Sigmoid colon (tissue), 7 donors: ENCODE measurements around the gene PABPC1L2B. TPM values are rescaled to one million over a fixed set of nuclear protein-coding genes. Genes with fewer than 3 reads are reported as not detected.

Experiments
- DNase-seq: peaks from one replicate; pipeline ENCODE4 v3.0.0-alpha.2; 2019
- H3K27ac ChIP-seq, 4 donors: fragments of 200-600 bp; sonication (generic); one replicate each; pipeline ENCODE4 v1.5.1; 2016 to 2019; ENCODE audit warnings: mild to moderate bottlenecking in 1 of 4
- H3K27me3 ChIP-seq, 3 donors: fragments of 200-600 bp; sonication (generic); one replicate each; pipeline ENCODE4 v1.5.1; 2019; ENCODE audit warnings: mild to moderate bottlenecking in 1 of 3
- H3K36me3 ChIP-seq, 4 donors: fragments of 200-600 bp; sonication (generic); one replicate each; pipeline ENCODE4 v1.5.1; 2016 to 2019
- H3K4me1 ChIP-seq, 4 donors: fragments of 200-600 bp; sonication (generic); one replicate each; pipeline ENCODE4 v1.5.1; 2017 to 2019
- H3K4me3 ChIP-seq, 4 donors: fragments of 200-600 bp; sonication (generic); one replicate each; pipeline ENCODE4 v1.5.1; 2017 to 2019; ENCODE audit warnings: mild to moderate bottlenecking in 2 of 4, moderate library complexity in 1 of 4
- H3K9me3 ChIP-seq, 4 donors: fragments of 200-600 bp in 3 of 4; sonication (generic) in 3 of 4; one replicate each; pipeline versions ENCODE4 v1.5.1 to v1.6.1; 2013 to 2019
- EP300 ChIP-seq, 4 donors: sonication (generic); formaldehyde crosslinking; IDR thresholded peaks; one replicate each; pipeline ENCODE4 v1.6.1; 2017; ENCODE audit warnings: antibody characterized with exemption in 4 of 4
- POLR2A ChIP-seq, 2 donors: fragments of 450-650 bp; IDR thresholded peaks; one replicate each; pipeline ENCODE4 v1.6.1; 2016; ENCODE audit warnings: antibody characterized with exemption in 2 of 2, mild to moderate bottlenecking in 2 of 2, moderate library complexity in 2 of 2
- POLR2AphosphoS5 ChIP-seq, 4 donors: sonication (generic); formaldehyde crosslinking; IDR thresholded peaks; one replicate each; pipeline ENCODE4 v1.6.1; 2017; ENCODE audit warnings: antibody characterized with exemption in 4 of 4
- WGBS, 2 donors: extraction: QIAGEN DNeasy Blood & Tissue Kit; methylation state at CpG; one replicate each; pipeline ENCODE4 v1.1.7; 2013; 5-methylcytosine and 5-hydroxymethylcytosine counted together
- intact Hi-C: fragments of 100-400 bp; cut with DNase I; formaldehyde crosslinking; loops from one replicate; pipeline ENCODE4 v1.15.1; 2023
- polyA plus RNA-seq, 3 donors: library from polyadenylated mRNA; stranded (reverse); fragments of 200-250 nt; gene quantifications; one replicate each; pipeline ENCODE4 v1.2.3, GENCODE V29; 2013
- total RNA-seq, 4 donors: library from RNA; depleted of rRNA; stranded (reverse); fragments of >200 nt; gene quantifications; one replicate each; pipeline ENCODE4 v1.1.0, GENCODE V29; 2016
- TF ChIP-seq, protein P1 (sequence below), 4 experiments: fragments of 450-650 bp in 3 of 4; fragments of 200-600 bp in 1 of 4; IDR thresholded peaks; one replicate each; pipeline ENCODE4 v1.5.1; 2016 to 2019; ENCODE audit warnings: antibody characterized with exemption in 4 of 4, mild to moderate bottlenecking in 3 of 4, moderate library complexity in 2 of 4
- donor health status: healthy with polysubstance abuse.
- donor health status: Bipolar disorder and iron deficiency.
- donor health status: healthy.

PABPC1L2B gene
- total and polyA plus RNA-seq, 7 donors = 0.03 TPM; not detected in 6

DNA sequence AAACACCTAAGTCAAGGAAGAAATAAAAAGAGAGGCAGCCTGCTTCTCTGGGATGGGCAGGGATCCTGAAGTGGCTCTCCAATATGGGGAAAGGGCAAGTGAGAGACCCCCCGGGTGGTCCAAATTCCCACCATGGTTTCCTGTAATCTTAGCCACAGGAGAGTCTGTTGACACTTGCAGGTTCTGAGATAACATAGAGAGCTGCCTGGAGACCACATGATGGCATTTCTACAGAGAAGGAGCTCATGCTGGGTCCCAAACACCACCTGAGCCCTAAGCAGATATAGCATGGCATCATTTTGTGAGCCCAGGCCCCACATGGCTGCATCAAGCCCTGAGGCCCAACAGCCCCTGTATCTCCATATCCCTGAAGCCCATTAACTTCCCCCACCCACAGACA, 26.1 kb downstream of the PABPC1L2B start:
- DNase-seq = no peak
- H3K27ac ChIP-seq = no peak overlapping the region
- TF ChIP-seq, protein P1, sequence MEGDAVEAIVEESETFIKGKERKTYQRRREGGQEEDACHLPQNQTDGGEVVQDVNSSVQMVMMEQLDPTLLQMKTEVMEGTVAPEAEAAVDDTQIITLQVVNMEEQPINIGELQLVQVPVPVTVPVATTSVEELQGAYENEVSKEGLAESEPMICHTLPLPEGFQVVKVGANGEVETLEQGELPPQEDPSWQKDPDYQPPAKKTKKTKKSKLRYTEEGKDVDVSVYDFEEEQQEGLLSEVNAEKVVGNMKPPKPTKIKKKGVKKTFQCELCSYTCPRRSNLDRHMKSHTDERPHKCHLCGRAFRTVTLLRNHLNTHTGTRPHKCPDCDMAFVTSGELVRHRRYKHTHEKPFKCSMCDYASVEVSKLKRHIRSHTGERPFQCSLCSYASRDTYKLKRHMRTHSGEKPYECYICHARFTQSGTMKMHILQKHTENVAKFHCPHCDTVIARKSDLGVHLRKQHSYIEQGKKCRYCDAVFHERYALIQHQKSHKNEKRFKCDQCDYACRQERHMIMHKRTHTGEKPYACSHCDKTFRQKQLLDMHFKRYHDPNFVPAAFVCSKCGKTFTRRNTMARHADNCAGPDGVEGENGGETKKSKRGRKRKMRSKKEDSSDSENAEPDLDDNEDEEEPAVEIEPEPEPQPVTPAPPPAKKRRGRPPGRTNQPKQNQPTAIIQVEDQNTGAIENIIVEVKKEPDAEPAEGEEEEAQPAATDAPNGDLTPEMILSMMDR (IDR thresholded peaks at IDR 0.05) = no peak
- no peak for TF ChIP-seq EP300 (IDR thresholded peaks at IDR 0.05)
- TF ChIP-seq POLR2A (IDR thresholded peaks at IDR 0.05) = no peak
- TF ChIP-seq POLR2AphosphoS5 (IDR thresholded peaks at IDR 0.05) = no peak
- no peak overlapping the region for H3K4me3 ChIP-seq
- H3K36me3 ChIP-seq = no peaks in the 10 kb centered on the region
- no peaks in the 10 kb centered on the region for H3K4me1 ChIP-seq
- no peaks in the 10 kb centered on the region for H3K27me3 ChIP-seq
- intact Hi-C loops = no loop called here
- 0 to 76% methylated on average over 1 of the region's 1 CpG for WGBS, 2 donors
- no peaks in the 10 kb centered on the region for H3K9me3 ChIP-seq

Other genes with a start within 250 kb of the PABPC1L2B start
- 1 to 10 TPM in 1 of 4 donors, not detected in 3; 1.7 TPM for gene DMRTC1B, start 226.0 kb upstream of the PABPC1L2B start, total RNA-seq
- gene DMRTC1B, start 226.0 kb upstream of the PABPC1L2B start, polyA plus RNA-seq = under 1 TPM in 1 of 3 donors, not detected in 2; 0.36 TPM
- not detected for gene FAM236B, start 220.3 kb upstream of the PABPC1L2B start, total RNA-seq
- gene FAM236B, start 220.3 kb upstream of the PABPC1L2B start, polyA plus RNA-seq = not detected
- gene FAM236D, start 194.7 kb upstream of the PABPC1L2B start, total RNA-seq = not detected
- gene FAM236D, start 194.7 kb upstream of the PABPC1L2B start, polyA plus RNA-seq = not detected
- gene FAM236C, start 90.3 kb upstream of the PABPC1L2B start, total RNA-seq = not detected
- not detected for gene FAM236C, start 90.3 kb upstream of the PABPC1L2B start, polyA plus RNA-seq
- gene FAM236A, start 64.7 kb upstream of the PABPC1L2B start, total RNA-seq = not detected
- not detected for gene FAM236A, start 64.7 kb upstream of the PABPC1L2B start, polyA plus RNA-seq
- gene DMRTC1, start 59.1 kb upstream of the PABPC1L2B start, total RNA-seq = under 1 TPM in 1 of 4 donors, not detected in 3; 0.55 TPM
- gene DMRTC1, start 59.1 kb upstream of the PABPC1L2B start, polyA plus RNA-seq = under 1 TPM in 1 of 3 donors, not detected in 2; 0.48 TPM
- not detected for gene PABPC1L2A, start 76.6 kb downstream of the PABPC1L2B start, total RNA-seq
- gene PABPC1L2A, start 76.6 kb downstream of the PABPC1L2B start, polyA plus RNA-seq = not detected
- gene NAP1L2, start 211.9 kb downstream of the PABPC1L2B start, total RNA-seq = 1 to 10 TPM; 5.5 to 7.5 (median 6.1) TPM
- gene NAP1L2, start 211.9 kb downstream of the PABPC1L2B start, polyA plus RNA-seq = 1 to 10 TPM in 2 of 3 donors, under 1 TPM in 1; 0.92 to 1.2 (median 1.1) TPM